Measurements from ENCODE around the gene MMP12. TPM values are rescaled to one million over a fixed set of nuclear protein-coding genes. Genes with fewer than 3 reads are reported as not detected.
A peak's percentile ranks its signal among the peaks of the same experiment; 100 is the strongest.

MMP12 gene
- polyA plus RNA-seq (2011; rRNA removed), result 0.12 and 0.38 TPM in 2 replicates
- not detected in 2 replicates for polyA minus RNA-seq (2011; rRNA and poly(A)+ RNA removed)

- no peak for TF ChIP-seq CTCF (IDR thresholded peaks at IDR 0.05; ENCODE audit: insufficient read depth, low read depth, low read length)
- Histone ChIP-seq H3K36me3 (ENCODE audit: control insufficient read depth, insufficient read depth, low read length) (no peaks in the 10 kb centered on the region), H3K4me3 (ENCODE audit: low read depth, low read length) (no peak within 1 kb of the TSS), H3K27me3 (ENCODE audit: control insufficient read depth, insufficient read depth, low read length) (no peaks in the 10 kb centered on the region)
- POLR2A ChIA-PET, result no interaction called here
- no peak for DNase-seq (ENCODE audit: low read depth)
- CTCF ChIA-PET, result no interaction called here
Measured at GRCh38 chr11:102874852-102875251, at the start of gene MMP12. Gene MMP12, minus strand, starts transcription at chr11:102874982. Its CDS starts 45 bp downstream, at chr11:102874937.

- H3K36me3 ChIP-seq (ENCODE audit: control insufficient read depth, insufficient read depth, low read length), result no peaks in the 10 kb centered on the region
- ChIA-PET CTCF (interaction anchor here (2.0 to 4.3 kb wide), 2 partner anchors 11 to 19 kb away, joined by 4 to 19 read pairs; no protein-coding TSS in a partner anchor), POLR2A (no interaction called here)
- H3K27me3 ChIP-seq (ENCODE audit: control insufficient read depth, insufficient read depth, low read length), result no peaks in the 10 kb centered on the region
- H3K4me3 ChIP-seq (ENCODE audit: low read depth, low read length), result no peak overlapping the region
- no peak for DNase-seq (ENCODE audit: low read depth)
- no peak for TF ChIP-seq CTCF (IDR thresholded peaks at IDR 0.05; ENCODE audit: insufficient read depth, low read depth, low read length)
Measured at GRCh38 chr11:102921587-102922220, 46.9 kb upstream of the MMP12 start.

GRCh38 chr11:102920118-102920684 is 45.4 kb upstream of the MMP12 start:
- no peak for TF ChIP-seq CTCF (IDR thresholded peaks at IDR 0.05; ENCODE audit: insufficient read depth, low read depth, low read length)
- no peaks in the 10 kb centered on the region for H3K27me3 ChIP-seq (ENCODE audit: control insufficient read depth, insufficient read depth, low read length)
- DNase-seq (ENCODE audit: low read depth), result peak; percentile 30
- ChIA-PET POLR2A (no interaction called here), CTCF (interaction anchor here (0.9 to 4.3 kb wide), 10 partner anchors 8 to 139 kb away, joined by 3 to 19 read pairs (median 3); partner anchors contain the start of gene MMP10)
- no peaks in the 10 kb centered on the region for H3K36me3 ChIP-seq (ENCODE audit: control insufficient read depth, insufficient read depth, low read length)
- H3K4me3 ChIP-seq (ENCODE audit: low read depth, low read length), result no peak overlapping the region

- Histone ChIP-seq H3K4me3 (ENCODE audit: low read depth, low read length) (no peak overlapping the region), H3K36me3 (ENCODE audit: control insufficient read depth, insufficient read depth, low read length) (no peaks in the 10 kb centered on the region), H3K27me3 (ENCODE audit: control insufficient read depth, insufficient read depth, low read length) (no peaks in the 10 kb centered on the region)
- POLR2A ChIA-PET, result no interaction called here
- CTCF ChIA-PET, result interaction anchor here (0.7 to 4.7 kb wide), 43 partner anchors 9 to 198 kb away, joined by 3 to 52 read pairs (median 4); partner anchors contain the start of gene DCUN1D5
- no peak for DNase-seq (ENCODE audit: low read depth)
- TF ChIP-seq CTCF (IDR thresholded peaks at IDR 0.05; ENCODE audit: insufficient read depth, low read depth, low read length), result no peak
Measured at GRCh38 chr11:102915044-102915375, 40.2 kb upstream of the MMP12 start.

GRCh38 chr11:102914238-102915043 is 39.7 kb upstream of the MMP12 start:
- Histone ChIP-seq H3K4me3 (ENCODE audit: low read depth, low read length) (no peak overlapping the region), H3K36me3 (ENCODE audit: control insufficient read depth, insufficient read depth, low read length) (no peaks in the 10 kb centered on the region), H3K27me3 (ENCODE audit: control insufficient read depth, insufficient read depth, low read length) (no peaks in the 10 kb centered on the region)
- DNase-seq (ENCODE audit: low read depth), result no peak
- ChIA-PET CTCF (interaction anchor here (0.7 to 4.7 kb wide), 43 partner anchors 8 to 198 kb away, joined by 3 to 52 read pairs (median 4); partner anchors contain the start of gene DCUN1D5), POLR2A (no interaction called here)
- peak; percentile 80 for TF ChIP-seq CTCF (IDR thresholded peaks at IDR 0.05; ENCODE audit: insufficient read depth, low read depth, low read length)
